T47D (cell line): ENCODE data around the gene LYPD4.

Experiments
- DNase-seq, 2 experiments: peaks; one replicate each; pipeline versions ENCODE4 v3.0.0 to v3.0.0-alpha.2; 2011 to 2012; ENCODE audit warnings: low read depth in 1 of 2, low spot score in 1 of 2
- JUND ChIP-seq: IDR thresholded peaks from 2 replicates; pipeline ENCODE4 v1.6.1; 2012; ENCODE audit warnings: low read depth
- in situ Hi-C: cut with HindIII; loops from 2 replicates; pipeline ENCODE4 v1.10.0; 2016; ENCODE audit warnings: low sequenced_read_pairs, low pct_unique_long_range_greater_than_20kb

The LYPD4 gene

GRCh38 chr19:41869374-41869955, 25.0 kb upstream of the LYPD4 start:
- DNase-seq: no peak
- no peak for TF ChIP-seq JUND
- in situ Hi-C loops: no loop called here

GRCh38 chr19:41868989-41869300, 24.5 kb upstream of the LYPD4 start:
- no peak for TF ChIP-seq JUND
- in situ Hi-C loops: no loop called here
- DNase-seq: no peak

GRCh38 chr19:41868120-41868988, 23.9 kb upstream of the LYPD4 start:
- TF ChIP-seq JUND: no peak
- in situ Hi-C loops: no loop called here
- no peak for DNase-seq

- no peak for TF ChIP-seq JUND
- in situ Hi-C loops: no loop called here
- DNase-seq: no peak
These were observed 21.8 kb upstream of the LYPD4 start for GRCh38 chr19:41866284-41866683.

- DNase-seq: no peak
- in situ Hi-C loops: no loop called here
- TF ChIP-seq JUND: no peak
These were observed 19.9 kb upstream of the LYPD4 start for GRCh38 chr19:41864374-41864773.

- TF ChIP-seq JUND: no peak
- no peak for DNase-seq
- in situ Hi-C loops: no loop called here
These were observed 18.9 kb upstream of the LYPD4 start for GRCh38 chr19:41863209-41863931.

GRCh38 chr19:41862445-41862986, 18.0 kb upstream of the LYPD4 start:
- in situ Hi-C loops: no loop called here
- DNase-seq: no peak
- no peak for TF ChIP-seq JUND

- in situ Hi-C loops: no loop called here
- no peak for TF ChIP-seq JUND
- DNase-seq: no peak
These were observed 17.4 kb upstream of the LYPD4 start for GRCh38 chr19:41861846-41862245.

GRCh38 chr19:41861116-41861768, 16.8 kb upstream of the LYPD4 start:
- no peak for DNase-seq
- in situ Hi-C loops: no loop called here
- no peak for TF ChIP-seq JUND

GRCh38 chr19:41860419-41861115, 16.1 kb upstream of the LYPD4 start:
- TF ChIP-seq JUND: no peak
- in situ Hi-C loops: no loop called here
- no peak for DNase-seq

- in situ Hi-C loops: no loop called here
- TF ChIP-seq JUND: no peak
- DNase-seq: peak; percentile 87 to 98
These were observed 15.3 kb upstream of the LYPD4 start, which contains the start of gene RPS19 for GRCh38 chr19:41859618-41860418. RPS19 (plus strand) TSS chr19:41860255; CDS start chr19:41860775, 520 bp downstream.

GRCh38 chr19:41859213-41859617, 14.7 kb upstream of the LYPD4 start:
- no peak for DNase-seq
- no peak for TF ChIP-seq JUND
- in situ Hi-C loops: no loop called here
